ENCODE data around the gene SMIM38.

Gene SMIM38

DNA sequence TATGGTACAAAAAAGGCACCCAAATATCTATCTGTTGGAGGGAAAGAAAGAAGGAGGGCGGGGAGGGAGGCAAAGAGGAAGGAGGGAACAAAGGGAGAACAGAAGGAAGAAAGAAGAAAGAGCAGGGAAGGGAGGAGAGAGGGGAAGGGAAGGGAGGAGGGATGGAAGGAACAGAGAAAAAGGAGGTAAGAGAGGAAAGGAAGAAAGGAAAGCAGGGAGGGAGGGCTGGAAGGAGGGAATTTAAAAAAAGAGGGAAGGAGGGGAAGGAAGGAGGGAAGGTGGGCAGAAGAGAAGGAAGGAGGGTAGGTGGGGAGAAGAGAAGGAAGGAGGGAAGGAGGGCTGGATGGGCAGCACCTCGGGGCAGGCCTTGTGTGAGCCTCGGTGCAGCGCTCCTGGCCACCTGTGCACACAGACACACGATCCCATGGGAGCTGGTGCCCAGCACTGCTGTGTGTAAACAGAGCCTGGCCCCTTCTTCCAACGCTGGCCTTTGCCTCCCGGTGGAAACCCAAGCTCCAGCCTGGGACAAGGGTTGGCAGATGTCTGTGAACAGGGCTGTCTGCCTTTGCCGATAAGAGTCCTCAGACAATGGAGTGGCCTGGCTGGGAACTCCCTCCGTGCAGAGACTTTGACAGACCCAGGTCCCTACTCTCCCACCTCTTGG, 23.2 kb downstream of the SMIM38 start:
- in situ Hi-C loops (cut with HindIII; ENCODE audit: low sequenced_read_pairs): no loop called here
- TF ChIP-seq, protein P1, sequence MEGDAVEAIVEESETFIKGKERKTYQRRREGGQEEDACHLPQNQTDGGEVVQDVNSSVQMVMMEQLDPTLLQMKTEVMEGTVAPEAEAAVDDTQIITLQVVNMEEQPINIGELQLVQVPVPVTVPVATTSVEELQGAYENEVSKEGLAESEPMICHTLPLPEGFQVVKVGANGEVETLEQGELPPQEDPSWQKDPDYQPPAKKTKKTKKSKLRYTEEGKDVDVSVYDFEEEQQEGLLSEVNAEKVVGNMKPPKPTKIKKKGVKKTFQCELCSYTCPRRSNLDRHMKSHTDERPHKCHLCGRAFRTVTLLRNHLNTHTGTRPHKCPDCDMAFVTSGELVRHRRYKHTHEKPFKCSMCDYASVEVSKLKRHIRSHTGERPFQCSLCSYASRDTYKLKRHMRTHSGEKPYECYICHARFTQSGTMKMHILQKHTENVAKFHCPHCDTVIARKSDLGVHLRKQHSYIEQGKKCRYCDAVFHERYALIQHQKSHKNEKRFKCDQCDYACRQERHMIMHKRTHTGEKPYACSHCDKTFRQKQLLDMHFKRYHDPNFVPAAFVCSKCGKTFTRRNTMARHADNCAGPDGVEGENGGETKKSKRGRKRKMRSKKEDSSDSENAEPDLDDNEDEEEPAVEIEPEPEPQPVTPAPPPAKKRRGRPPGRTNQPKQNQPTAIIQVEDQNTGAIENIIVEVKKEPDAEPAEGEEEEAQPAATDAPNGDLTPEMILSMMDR (IDR thresholded peaks at IDR 0.05; ENCODE audit: low read depth, low read length, missing control alignments): no peak

DNA sequence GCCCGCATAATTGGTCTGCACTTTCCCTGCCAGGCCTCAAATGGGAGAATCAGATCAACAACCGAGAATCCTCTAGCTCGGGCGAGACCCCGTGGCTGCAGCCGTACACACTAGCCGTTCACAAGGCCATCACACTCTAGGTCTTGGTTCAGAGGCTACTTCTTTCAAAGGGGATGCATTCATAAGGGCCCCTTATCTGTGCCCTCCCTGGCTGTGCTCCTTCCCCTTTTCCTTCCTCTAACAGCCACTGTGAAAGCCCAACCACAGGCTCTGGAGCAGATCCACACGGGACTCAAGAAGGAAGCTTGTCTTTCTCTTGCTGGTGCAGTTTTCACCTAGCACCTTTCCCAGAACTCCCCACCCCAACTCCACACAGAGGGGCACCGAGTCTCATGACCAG, 24.5 kb downstream of the SMIM38 start:
- no peak for DNase-seq (ENCODE audit: low read depth)
- H3K4me3 ChIP-seq (ENCODE audit: low read depth, low read length): no peak overlapping the region
- TF ChIP-seq, protein P1 (IDR thresholded peaks at IDR 0.05; ENCODE audit: low read depth, low read length, missing control alignments): no peak
- in situ Hi-C loops (cut with HindIII; ENCODE audit: low sequenced_read_pairs): no loop called here

More for the DNA sequence above, 23.2 kb downstream of the SMIM38 start:
- DNase-seq (ENCODE audit: low read depth): no peak
- H3K4me3 ChIP-seq (ENCODE audit: low read depth, low read length): no peak overlapping the region

DNA sequence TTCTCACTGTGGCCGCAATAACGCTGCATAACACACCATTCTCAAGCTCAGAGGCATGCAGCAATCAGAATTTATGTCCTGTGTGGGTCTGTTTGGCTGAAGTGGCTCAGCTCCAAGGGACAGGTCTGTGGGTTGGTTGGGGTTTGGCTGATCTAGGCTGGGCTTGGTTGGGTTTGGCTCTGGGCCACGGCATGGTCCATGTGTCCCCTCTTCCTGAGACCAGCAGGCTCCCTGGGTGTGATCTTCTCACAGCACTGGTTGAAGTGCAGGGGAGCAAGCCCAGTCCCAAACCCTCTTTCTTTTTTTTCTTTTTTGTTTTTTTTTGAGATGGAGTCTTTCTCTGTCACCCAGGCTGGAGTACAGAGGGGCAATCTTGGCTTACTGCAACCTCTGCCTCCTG, 25.0 kb downstream of the SMIM38 start:
- no peak for DNase-seq (ENCODE audit: low read depth)
- TF ChIP-seq, protein P1 (IDR thresholded peaks at IDR 0.05; ENCODE audit: low read depth, low read length, missing control alignments): no peak
- no peak overlapping the region for H3K4me3 ChIP-seq (ENCODE audit: low read depth, low read length)
- in situ Hi-C loops (cut with HindIII; ENCODE audit: low sequenced_read_pairs): no loop called here

DNA sequence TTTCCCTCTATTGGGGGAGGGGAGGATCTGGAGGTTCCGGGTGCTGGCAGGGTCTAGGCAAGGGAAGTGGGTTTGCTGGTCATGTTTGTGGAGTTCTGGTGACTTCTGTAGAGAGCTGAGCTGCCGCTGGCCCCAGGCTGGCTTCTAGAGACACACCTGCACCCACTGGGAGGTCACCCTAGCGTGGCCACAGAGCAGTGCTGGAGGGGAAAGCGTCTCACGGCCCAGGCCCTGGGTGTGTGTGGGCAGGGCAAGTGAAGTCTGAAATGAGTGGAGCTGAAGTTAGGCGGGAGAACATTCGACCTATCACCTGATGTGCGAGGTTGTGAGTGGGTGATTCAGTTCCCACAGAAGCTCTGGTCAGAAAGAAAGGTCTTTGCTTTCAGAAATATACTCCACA, 27.9 kb downstream of the SMIM38 start:
- in situ Hi-C loops (cut with HindIII; ENCODE audit: low sequenced_read_pairs): no loop called here
- H3K4me3 ChIP-seq (ENCODE audit: low read depth, low read length): no peak overlapping the region
- no peak for DNase-seq (ENCODE audit: low read depth)
- TF ChIP-seq, protein P1 (IDR thresholded peaks at IDR 0.05; ENCODE audit: low read depth, low read length, missing control alignments): no peak

DNA sequence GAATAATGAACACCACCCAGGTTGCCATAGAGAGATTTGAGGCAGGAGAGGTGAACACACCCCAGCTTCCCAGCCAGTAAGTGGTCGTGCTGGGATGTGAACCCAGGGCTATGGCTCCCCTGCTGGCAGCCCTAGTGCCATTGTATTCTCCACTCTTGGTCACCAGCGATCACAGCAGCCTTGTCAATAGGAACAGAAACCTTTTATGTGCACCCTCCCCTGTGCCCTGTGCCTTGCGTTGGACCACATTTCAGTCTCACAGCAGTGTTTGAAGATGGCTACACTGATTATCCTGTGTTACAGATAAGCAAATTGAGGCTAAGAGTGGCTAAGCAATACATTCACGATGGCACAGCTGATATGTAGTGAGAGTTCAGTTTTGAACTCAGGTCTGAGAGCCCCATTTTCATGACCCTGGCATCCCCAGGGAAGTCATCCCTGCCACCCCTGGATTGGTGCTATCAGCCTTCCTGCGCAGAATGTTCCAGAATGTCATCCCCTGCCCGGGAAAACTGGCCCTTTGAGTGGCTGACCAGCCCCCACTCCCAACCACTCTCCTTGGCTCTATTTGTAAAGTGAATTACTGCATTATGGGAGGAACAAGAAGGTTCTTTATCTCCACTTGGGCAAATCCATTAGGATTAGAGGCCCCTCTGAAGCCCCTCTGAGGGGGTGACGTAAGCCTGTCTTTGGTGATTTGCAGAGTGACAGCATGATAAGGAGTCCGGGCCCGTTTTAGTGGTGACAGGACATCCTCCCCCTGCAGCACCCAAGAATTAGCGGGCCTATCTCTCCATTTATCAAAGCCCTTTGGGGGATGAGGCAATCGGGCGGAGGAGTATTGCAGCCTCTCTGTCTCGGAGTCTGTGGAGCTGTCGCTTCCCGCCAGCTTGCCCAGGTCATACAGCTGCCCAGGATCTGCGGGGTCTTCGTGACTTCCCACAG, 30.9 kb downstream of the SMIM38 start:
- H3K4me3 ChIP-seq (ENCODE audit: low read depth, low read length): no peak overlapping the region
- TF ChIP-seq, protein P1 (IDR thresholded peaks at IDR 0.05; ENCODE audit: low read depth, low read length, missing control alignments): no peak
- no peak for DNase-seq (ENCODE audit: low read depth)
- in situ Hi-C loops (cut with HindIII; ENCODE audit: low sequenced_read_pairs): no loop called here

DNA sequence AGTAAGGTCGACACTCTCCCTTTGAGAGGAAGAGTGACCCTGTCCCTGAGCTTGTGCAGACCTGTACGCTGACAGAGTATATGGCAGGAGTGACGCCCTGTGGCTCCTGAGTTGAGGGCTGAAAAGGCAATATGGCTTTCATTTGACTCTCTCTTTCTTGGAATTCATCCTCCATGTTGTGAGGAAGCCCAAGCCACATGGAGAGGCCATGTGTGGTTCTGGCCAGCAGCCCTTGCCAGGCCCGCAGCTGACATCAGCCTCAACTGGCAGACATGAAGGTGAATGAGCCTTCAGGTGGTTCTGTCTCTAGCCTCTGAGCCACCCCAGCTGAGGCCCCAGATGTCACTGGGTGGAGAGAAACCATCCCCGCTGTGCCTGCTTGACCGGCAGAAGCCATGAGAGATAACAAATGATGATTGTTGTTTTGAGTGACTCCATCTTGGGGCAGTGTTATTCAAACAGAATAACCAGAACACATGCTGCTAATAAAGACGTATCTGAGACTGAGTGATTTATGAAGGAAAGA, 31.9 kb downstream of the SMIM38 start:
- TF ChIP-seq, protein P1 (IDR thresholded peaks at IDR 0.05; ENCODE audit: low read depth, low read length, missing control alignments): no peak
- no peak overlapping the region for H3K4me3 ChIP-seq (ENCODE audit: low read depth, low read length)
- DNase-seq (ENCODE audit: low read depth): no peak
- in situ Hi-C loops (cut with HindIII; ENCODE audit: low sequenced_read_pairs): no loop called here

Measured in astrocyte of the cerebellum (primary cell).